Esophagus squamous epithelium (tissue), 4 donors: ENCODE data around the gene CD302.

Experiments used
- CTCF ChIP-seq, 6 experiments: fragments of 450-650 bp in 4 of 6; fragments of 200-600 bp in 2 of 6; sonication (generic) in 2 of 6; IDR thresholded peaks; one replicate each; pipeline ENCODE4 v1.5.1; 2016 to 2019; ENCODE audit warnings: antibody characterized with exemption in 6 of 6, mild to moderate bottlenecking in 4 of 6, moderate library complexity in 4 of 6
- POLR2A ChIP-seq, 4 donors: fragments of 450-650 bp; IDR thresholded peaks; one replicate each; pipeline ENCODE4 v1.6.1; 2017; ENCODE audit warnings: antibody characterized with exemption in 4 of 4, mild to moderate bottlenecking in 4 of 4, moderate library complexity in 3 of 4

GRCh38 chr2:159828738-159829137, 30.7 kb upstream of the CD302 start:
- no peak for TF ChIP-seq CTCF (IDR thresholded peaks at IDR 0.05)
- TF ChIP-seq POLR2A (IDR thresholded peaks at IDR 0.05) = no peak
